HG02973 (cell line): ENCODE results near the gene UBE2V1.
A peak's percentile ranks its signal among the peaks of the same experiment; 100 is the strongest.
"Not testable (repeated sequence)": the region's sequence is repeated elsewhere in the genome, so short reads cannot be mapped to it uniquely, and the experiment has no call there.

Source experiments
- ATAC-seq: cut with Tn5 transposase; IDR thresholded peaks from one replicate; pipeline ENCODE4 v1.9.1; 2021; ENCODE audit warnings: moderate library complexity; ENCODE audit not compliant: unreplicated experiment

The UBE2V1 gene

DNA sequence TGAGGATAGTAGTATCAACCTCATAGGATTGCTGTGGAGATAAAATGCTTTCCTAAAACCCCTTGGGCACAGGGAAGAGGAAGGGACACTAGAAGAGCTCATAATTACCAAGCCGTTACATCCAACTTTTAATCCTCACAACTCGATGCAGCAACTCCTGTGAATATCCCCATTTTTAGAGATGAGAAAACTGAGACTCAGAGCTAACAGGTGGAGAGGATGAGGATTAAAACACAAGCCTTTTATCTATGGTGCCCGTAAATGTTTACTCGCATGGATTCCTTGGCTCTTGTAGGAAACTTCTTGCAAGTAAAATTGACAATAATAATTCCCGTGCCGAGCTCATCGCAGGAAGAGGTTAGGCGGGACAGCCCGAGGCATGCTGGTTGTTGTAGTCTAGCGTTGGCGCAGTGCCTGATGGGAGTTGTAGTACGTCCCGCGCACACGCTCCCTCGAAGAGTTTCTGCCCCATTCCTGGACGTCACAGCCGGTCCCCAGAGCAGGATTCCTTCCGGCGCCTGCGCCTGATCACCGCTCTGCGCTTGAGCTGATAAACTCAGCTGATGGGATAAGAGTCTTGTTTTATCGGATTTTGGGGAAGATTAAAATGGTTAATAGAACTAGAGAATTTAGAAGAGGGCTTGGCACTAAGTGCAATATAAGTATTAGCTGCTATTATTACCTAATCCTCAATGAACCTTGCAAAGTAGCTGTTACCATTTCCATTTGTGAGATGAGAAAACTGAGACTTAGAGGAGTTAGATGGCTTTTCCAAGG is 2.8 kb upstream of the UBE2V1 start:
- ATAC-seq, result peak; percentile 59

DNA sequence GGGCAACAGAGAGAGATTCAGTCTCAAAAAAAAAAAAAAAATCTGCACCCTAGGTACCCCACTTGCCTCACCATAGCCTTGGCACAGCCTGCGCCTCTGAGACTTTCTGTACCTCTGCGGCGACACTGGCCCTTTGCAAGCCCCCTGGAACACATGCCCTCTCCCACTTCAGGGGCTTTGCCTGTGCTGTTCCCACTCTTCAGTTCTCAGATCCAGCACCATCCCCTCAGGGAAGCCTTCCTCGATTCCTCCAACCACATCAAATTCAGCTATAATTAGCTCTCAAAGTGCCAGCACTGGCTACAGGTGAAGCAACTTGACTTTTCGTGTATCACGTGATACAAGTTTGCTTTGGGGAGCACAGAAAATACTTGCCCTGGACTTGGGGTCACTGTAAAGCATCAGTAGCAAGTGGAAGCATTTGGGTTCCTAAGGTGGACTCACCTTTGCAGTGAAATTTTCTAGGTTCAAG is 2.1 kb upstream of the UBE2V1 start:
- ATAC-seq, result no peak

DNA sequence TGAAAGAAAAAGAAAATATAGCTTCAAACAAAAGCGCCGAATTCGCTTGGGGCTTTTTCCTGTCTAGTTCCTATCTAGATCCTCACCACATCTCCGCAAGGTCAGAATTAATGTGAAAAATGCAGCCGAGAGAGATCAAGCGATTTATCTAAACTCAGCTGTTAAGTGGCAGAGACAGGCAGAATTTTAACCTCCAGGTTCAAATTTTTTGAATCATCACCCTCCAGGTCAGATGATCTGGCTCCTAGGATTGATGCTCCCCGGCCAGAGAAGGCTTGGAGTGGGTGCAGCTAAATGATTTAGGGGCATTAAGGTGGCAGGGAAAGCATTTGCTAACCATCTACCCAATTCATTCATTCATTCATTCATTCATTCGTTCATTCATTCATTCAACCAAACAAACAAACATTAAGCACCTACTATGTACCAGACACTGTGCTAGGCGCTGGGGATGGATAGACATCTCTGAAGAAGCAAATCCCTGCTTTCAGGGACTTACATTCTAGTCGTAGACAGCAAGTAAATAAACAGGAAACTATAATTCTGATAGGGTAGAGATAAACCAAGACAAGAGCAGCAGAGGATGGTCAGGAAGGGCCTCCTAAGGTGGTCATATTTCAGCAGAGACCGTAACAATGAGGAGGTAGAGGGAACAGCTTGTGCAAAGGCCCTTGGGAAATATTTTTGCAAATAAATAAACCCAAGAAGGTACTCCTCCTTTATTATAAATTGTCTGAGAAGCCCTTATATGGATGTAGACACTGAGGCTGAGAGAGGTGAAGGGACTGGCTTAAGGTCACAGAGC is 672 bp upstream of the UBE2V1 start:
- ATAC-seq, result no peak

DNA sequence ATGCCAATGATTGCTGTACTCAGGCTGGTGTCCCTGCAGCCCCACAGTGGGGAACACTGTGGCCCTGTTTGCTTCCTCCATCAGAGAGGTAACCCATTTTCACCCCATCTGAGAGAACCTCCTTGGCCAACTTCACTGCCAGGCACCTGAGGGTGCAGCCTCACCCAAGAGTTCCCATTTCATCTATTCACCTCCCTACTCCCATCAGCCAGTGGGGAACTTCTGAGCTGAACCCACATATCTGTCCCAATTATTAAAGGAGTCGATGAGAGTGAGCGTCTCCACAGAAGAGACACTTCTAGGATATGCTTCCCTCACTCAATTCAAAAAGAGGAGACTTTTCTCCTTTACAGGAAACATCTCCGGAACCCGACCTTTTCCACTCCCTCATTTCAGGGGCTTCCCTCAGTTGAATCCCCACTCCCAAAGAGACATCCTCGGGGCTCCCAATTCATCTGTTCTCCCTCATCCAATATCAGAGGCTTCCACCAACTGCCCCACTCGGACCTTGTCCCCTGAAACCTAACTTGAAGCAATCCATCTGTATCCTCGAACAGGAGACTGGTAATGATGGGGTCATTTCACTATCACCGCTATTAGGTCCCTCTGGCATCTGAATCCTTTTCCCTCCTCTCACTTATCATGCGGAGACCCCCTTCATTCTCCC is 988 bp downstream of the UBE2V1 start:
- no peak for ATAC-seq

DNA sequence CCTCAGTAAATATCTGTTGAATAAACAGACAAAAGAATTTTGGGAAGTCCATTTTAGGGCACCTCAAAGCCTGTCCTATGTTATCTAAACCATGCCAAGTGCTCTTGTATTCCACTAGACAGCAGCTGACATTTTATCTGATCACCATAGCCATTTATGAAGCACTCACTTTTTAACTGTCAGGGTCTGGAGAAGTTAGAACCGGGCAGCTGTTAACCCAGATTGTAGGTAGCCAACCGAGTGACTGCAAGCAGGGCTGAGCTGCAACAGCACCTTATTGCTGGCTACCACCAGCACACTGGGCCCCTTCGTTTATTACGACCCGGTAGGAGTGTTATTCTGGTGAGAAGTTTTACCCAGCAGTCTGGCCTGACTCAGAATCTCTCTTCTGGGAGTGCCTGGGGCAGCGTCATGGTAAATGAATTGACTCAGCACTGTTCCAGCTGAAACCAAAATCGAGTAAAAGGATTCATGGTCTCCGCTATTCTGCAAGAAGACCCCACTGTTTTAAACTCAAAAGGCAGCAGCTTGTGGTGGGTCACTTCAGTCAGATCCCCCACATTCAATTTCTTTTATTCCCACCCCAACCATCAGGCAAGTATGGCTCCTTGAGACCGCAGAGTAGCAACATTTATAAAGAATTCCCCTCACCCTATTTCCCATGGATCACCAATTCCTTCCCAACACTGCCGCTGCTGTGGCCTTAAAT is 1.7 kb downstream of the UBE2V1 start:
- no peak for ATAC-seq

DNA sequence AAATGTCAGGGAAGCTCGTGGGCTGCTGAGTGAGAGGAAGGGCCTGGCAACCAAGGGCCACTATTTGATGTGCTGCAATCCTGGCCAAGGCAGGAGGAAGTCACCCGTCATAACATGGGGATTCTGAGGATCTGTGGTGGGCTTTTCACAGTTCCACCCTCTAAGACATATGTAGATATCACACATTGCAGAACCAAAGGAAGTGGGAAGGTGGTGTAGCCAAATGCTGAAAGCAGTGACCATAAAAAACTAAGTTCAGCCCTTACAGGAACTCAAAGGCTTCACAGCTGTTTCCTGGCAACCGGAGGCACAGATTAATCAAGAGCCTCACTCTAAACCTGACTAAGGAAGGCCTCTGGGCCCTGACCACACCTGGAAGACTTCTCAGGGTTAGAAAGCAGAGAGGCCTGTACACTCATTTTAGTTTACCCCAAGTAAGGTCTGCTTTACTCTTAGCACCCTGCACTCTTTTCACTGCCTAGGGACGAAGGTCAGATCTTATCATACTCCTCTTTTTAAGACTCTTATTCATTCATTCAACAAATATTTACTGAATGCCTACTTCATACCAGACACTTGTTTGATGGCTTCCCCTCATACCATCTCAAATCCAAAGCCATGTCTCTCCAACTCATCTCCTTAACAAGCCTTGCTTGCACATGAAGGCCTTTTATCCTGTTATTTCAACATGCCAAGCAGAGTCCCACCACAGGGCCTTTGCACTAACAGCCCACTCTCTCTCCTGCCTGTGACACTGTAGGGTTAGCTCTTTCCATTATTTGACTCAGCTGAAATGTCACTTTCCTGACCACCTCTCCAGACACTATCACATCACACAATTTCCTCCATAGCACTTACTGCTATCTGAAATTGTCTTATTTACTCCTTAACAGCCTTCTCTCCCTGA is 2.6 kb downstream of the UBE2V1 start:
- ATAC-seq, result peak; percentile 37

DNA sequence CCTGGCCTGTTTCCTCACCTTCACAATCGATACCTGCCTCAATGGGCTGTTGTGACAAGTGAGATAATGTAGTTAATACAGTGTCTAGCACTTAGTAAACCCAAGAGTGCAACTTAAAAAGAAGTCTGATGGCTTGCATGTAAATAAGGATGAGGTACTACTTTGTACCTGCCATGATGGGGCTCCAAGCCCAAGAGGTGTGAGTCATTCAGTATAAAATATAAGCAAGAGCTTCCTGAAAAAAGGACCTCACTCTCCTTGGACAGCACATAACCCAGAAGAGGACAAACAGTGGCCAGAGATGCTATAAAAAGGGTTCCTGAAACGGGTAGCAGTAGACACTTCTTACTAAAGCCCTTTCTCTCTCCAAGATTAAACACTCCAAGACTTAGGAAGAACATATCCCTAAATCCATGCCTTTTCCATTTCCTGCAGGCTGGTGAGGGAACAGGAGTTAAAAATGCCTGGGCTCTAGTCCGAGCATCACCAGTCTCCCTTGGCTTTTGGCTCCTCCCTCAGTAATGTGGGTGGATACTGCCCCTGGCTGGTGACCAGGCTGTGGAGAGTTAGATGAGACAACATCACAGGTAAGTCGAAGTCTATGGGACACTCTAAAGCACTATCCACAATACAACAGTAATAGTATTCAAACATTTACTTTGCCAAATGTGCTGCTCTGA is 4.3 kb downstream of the UBE2V1 start:
- ATAC-seq, result no peak

DNA sequence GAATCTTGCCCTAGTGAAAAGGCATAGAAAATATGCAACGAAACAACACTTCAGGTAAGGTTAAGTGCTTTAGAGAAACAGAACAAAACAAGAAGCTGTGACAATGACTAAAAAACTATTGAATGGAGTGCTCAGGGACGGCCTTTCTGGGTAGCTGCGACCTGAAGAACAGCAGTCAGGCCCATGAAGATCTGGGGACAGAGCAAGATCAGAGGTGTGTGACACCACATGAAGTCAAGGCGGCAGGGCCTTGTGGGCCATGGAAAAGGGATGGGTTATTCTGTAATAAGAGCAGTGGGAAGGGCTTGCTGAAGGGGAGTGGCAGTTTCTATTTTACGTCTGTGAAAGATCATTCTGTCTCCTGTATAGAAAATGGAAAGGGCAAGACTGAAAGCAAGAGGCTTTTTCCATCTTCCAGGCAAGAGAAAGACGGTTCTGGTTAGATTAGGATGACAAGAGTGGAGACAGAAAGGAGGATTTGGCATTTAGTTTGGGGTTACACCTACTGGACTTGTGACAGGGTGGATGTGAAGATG is 5.1 kb downstream of the UBE2V1 start:
- no peak for ATAC-seq

DNA sequence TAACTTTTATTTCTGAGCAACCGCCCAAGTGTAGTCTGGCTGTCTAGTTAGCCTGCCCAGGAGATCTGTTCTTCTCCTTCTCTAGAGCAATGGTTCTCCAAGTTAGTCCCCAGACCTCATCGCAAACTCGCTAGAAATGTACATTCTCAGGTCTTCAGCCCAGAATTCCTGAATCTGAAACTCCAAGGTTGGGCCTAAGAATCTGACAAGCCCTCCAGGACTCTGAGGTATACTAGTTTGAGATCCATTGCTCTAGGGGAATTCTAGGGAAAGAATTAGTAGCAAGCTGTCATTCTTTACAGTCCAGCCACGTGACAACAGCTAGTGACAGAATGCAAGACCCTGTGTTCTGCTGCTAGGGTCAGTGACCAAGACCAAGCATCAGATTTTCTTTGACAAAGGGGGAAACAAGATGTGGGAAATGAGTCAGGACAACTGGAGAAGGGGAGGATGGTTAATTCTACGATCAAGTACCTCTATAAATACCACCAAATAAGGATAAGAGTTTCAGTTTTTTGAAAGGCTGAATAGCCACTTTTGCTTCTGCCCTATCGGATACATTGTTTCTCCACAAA is 5.8 kb downstream of the UBE2V1 start:
- no peak for ATAC-seq

DNA sequence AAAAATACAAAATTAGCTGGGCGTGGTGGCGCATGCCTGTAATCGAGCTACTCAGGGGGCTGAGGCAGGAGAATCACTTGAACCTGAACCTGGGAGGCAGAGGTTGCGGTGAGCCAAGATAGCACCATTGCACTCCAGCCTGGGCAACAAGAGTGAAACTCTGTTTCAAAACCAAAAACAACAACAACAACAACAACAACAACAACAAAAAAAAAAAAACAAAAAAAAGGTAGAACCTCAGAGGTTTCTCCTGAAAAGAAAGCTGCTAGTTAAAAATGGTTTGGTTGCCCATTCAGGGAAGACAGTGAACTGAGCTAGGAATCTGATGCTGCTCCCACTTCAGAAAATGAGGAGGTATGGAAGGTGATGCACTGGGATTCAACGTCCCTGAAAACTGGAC is 6.3 kb downstream of the UBE2V1 start:
- not testable (repeated sequence) for ATAC-seq

DNA sequence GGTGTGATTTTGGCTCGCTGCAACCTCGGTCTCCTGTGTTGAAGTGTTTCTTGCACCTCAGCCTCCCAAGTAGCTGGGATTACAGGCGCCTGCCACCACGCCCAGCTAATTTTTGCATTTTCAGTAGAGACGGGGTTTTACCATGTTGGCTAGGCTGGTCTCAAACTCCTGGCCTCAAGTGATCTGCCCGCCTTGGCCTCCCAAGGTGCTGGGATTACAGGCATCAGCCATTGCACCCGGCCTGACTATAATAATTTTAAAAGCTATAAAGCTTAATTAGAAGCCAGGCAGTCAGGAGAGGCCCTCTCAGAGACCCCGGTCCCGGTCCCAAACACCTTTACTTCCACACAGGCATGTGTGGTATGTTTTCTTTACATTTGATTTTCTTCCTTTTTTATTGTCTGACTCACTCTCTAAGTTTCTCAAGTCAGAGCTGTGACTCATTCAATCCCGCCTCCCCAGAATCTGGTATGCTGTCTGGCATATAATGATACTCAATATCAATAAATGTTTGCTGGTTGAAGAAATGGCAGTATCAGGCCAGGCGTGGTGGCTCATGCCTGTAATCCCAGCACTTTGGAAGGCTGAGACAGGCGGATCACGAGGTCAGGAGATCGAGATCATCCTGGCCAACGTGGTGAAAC is 9.4 kb downstream of the UBE2V1 start:
- not testable (repeated sequence) for ATAC-seq

DNA sequence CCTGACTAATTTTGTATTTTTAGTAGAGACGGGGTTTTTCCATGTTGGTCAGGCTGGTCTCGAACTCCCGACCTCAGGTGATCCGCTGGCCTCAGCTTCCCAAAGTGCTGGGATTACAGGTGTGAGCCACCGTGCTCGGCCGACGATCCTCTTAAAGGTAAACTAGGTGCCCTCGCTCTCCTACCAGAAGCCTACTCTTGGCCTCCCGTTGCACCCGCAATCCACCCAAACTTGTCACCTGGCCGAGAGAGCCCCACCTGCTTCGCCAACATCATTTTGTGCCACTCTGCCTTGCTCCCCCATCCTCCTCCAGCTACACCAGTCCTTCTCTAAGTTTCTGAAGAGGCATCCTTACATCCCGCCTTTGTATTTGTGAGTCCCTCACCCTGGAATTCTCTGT is 10.4 kb downstream of the UBE2V1 start:
- ATAC-seq, result not testable (repeated sequence)

DNA sequence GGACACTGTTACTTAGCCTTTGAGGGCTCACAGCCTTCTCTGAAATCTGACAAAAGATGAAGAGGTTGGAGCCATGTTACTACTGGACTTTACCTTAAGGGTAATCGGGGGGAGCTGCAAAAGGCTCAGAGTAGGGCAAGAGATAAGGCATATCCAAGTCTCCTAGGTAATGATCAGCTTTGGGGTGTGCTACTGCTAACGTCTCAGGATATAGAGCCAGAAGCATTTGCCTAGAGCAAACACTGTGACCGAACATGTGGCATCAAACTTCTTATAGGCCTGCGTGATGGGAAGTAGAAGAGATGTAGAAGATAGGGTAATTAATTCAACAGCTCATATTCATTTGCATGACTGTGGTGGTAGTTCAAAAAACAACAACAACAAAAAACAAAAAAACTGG is 11.1 kb downstream of the UBE2V1 start:
- ATAC-seq, result no peak

DNA sequence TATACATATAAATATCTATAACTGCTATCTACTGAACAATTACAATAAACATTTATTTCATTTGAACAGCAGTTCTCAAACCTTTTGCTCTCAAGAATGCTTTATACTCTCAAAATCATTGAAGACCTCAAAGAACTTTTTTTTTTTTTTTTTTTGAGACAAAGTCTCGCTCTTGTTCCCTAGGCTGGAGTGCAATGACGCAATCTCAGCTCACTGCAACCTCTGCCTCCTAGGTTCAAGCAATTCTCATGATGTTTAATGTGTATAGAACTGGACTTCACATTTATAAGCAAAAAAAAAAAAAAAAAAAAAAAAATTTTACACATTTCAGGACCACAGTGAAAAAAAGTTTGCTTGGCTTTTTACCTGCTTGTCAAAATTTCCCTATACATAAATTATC is 11.7 kb downstream of the UBE2V1 start:
- no peak for ATAC-seq

DNA sequence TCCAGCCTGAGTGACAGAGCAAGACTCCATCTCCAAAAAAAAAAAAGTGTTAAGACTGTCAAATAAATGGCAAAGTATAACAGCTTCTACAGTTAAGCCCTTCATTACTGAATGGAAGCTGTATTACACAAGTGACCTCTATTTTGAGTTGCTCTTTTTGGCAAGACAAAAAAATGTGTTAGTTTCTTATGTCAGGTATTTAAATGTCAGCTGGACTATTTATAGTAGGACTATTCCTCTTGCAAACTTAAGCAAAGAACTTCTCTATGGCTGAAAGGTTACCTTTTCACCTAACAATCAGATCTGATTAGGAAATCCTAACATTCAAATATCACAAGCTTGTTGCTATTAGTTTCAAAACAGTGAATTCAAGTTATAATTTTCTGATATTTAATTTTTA is 12.4 kb downstream of the UBE2V1 start:
- no peak for ATAC-seq

DNA sequence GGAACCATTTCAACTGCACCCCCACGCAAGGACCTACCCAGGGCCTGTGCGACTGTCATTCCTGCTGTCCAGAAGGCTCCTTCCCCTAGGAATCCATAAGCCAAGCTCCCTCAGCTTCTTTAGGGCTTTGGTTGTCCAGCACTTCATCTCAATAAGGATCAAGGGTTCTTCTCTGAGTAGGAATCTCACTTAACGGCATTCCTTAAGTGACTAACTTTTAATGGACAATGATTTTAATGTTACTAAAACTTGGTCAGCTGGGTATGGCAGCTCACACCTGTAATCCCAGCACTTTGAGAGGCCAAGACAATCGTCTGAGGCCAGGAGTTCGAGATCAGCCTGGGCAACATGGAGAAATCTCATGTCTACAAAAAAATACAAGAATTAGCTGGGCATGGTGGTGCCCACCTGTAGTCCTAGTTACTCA is 13.4 kb downstream of the UBE2V1 start:
- ATAC-seq, result no peak

DNA sequence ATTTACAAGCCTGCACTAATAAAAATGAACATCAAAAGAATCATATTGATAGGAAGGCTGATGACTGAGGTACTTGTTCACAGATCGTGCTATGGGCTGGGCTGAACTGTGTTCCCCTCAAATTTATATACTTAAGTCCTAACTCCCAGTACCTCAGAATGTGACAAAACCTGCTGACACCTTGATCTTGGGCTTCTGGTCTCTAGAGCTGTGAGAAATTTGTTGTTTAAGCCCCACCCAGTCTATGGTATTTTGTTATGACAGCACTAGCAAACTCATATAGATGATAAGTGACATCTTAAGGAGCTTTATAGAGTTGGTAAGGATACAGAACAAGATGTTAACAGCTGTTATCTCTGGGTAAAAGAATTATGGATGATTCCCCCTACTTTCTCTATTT is 13.8 kb downstream of the UBE2V1 start:
- ATAC-seq, result no peak

DNA sequence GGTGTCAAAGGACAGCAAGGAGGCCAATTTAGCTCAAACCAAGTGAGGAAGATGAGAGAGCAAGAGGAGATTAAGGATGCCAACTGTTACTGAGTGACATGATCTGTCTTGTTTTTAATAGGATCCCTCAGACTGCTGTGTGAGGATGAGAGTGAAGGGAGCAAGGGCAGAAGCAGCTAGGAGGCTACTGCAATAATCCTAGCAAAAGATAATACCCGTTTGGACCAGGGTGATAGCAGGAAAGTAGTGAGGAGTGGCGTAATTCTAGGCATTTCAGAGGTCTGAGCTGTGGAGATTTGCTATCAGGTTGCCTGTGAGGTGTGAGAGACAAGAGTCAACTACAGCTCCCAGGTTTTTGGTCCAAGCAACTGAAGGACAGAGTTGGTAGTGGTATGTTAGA is 14.7 kb downstream of the UBE2V1 start:
- no peak for ATAC-seq
